Measurements from ENCODE around the gene TBC1D3H.
"Not testable (repeated sequence)": the region's sequence is repeated elsewhere in the genome, so short reads cannot be mapped to it uniquely, and the experiment has no call there.

Gene TBC1D3H

GRCh38 chr17:36388385-36389245, at the start of gene TBC1D3H:
Gene TBC1D3H, minus strand, starts transcription at chr17:36388435. Its CDS starts 1,540 bp downstream, at chr17:36386895.
- not testable (repeated sequence) for DNase-seq (ENCODE audit: low read depth)

GRCh38 chr17:36428891-36429290, 40.7 kb upstream of the TBC1D3H start:
- DNase-seq (ENCODE audit: low read depth) = not testable (repeated sequence)

- DNase-seq (ENCODE audit: low read depth) = not testable (repeated sequence)
Observed at GRCh38 chr17:36415180-36415941, 27.1 kb upstream of the TBC1D3H start.

- not testable (repeated sequence) for DNase-seq (ENCODE audit: low read depth)
Observed at GRCh38 chr17:36390943-36391645, 2.9 kb upstream of the TBC1D3H start.

GRCh38 chr17:36375938-36376337, 12.3 kb downstream of the TBC1D3H start:
- not testable (repeated sequence) for DNase-seq (ENCODE audit: low read depth)

GRCh38 chr17:36362496-36362895, 25.7 kb downstream of the TBC1D3H start:
- DNase-seq (ENCODE audit: low read depth) = not testable (repeated sequence)

All from T-helper 22 cell (primary cell).